Trophoblast cell (in vitro differentiated cells and primary cell): ENCODE data around the gene ZFAND3.

Experiments
- DNase-seq, 2 donors: peaks; one replicate each; pipeline ENCODE4 v3.0.0-alpha.2; 2016
- H2AFZ ChIP-seq: 2 replicates; pipeline ENCODE4 v1.6.1; 2013; ENCODE audit warnings: low read length, moderate library complexity, mild to moderate bottlenecking; ENCODE audit not compliant: insufficient read depth, poor library complexity
- H2AK5ac ChIP-seq: 2 replicates; pipeline ENCODE4 v1.6.1; 2013; ENCODE audit warnings: mild to moderate bottlenecking, low read length
- H2BK120ac ChIP-seq: 2 replicates; pipeline ENCODE4 v1.6.1; 2013; ENCODE audit warnings: low read length, mild to moderate bottlenecking, moderate library complexity; ENCODE audit not compliant: insufficient read depth, poor library complexity
- H2BK12ac ChIP-seq: 2 replicates; pipeline ENCODE4 v1.6.1; 2013; ENCODE audit warnings: mild to moderate bottlenecking, low read length, moderate library complexity
- H2BK5ac ChIP-seq: 2 replicates; pipeline ENCODE4 v1.6.1; 2013; ENCODE audit warnings: low read length, low read depth, moderate library complexity, mild to moderate bottlenecking; ENCODE audit not compliant: poor library complexity
- H3K14ac ChIP-seq: 2 replicates; pipeline ENCODE4 v1.6.1; 2013; ENCODE audit warnings: mild to moderate bottlenecking, low read length
- H3K18ac ChIP-seq: 2 replicates; pipeline ENCODE4 v1.6.1; 2013; ENCODE audit warnings: mild to moderate bottlenecking, low read length
- H3K23ac ChIP-seq: 2 replicates; pipeline ENCODE4 v1.6.1; 2013; ENCODE audit warnings: low read length
- H3K27ac ChIP-seq: 2 replicates; pipeline ENCODE4 v1.5.1; 2013; ENCODE audit warnings: low read depth, mild to moderate bottlenecking, inconsistent platforms, low read length, moderate library complexity
- H3K27me3 ChIP-seq: 2 replicates; pipeline ENCODE4 v1.6.1; 2013; ENCODE audit warnings: inconsistent platforms, mild to moderate bottlenecking, low read length, moderate library complexity; ENCODE audit not compliant: insufficient read depth
- H3K36me3 ChIP-seq, 2 experiments: 1 replicate in 1 of 2; 2 replicates in 1 of 2; pipeline ENCODE4 v1.6.1; 2013; ENCODE audit warnings: low read length in 2 of 2, mild to moderate bottlenecking in 2 of 2, moderate library complexity in 1 of 2; ENCODE audit not compliant: insufficient read depth in 2 of 2, control insufficient read depth in 1 of 2
- H3K4ac ChIP-seq: 2 replicates; pipeline ENCODE4 v1.6.1; 2013; ENCODE audit warnings: low read depth, mild to moderate bottlenecking, low read length, moderate library complexity
- H3K4me1 ChIP-seq, 2 experiments: 1 replicate in 1 of 2; 2 replicates in 1 of 2; pipeline ENCODE4 v1.6.1; 2013; ENCODE audit warnings: low read length in 2 of 2, mild to moderate bottlenecking in 2 of 2, moderate library complexity in 1 of 2; ENCODE audit not compliant: insufficient read depth in 2 of 2, control insufficient read depth in 1 of 2
- H3K4me2 ChIP-seq: 2 replicates; pipeline ENCODE4 v1.6.1; 2013; ENCODE audit warnings: inconsistent platforms, mild to moderate bottlenecking, low read length, moderate library complexity
- H3K4me3 ChIP-seq: 2 replicates; pipeline ENCODE4 v1.5.1; 2013; ENCODE audit warnings: mild to moderate bottlenecking, low read depth, low read length, inconsistent platforms
- H3K79me1 ChIP-seq: one replicate; pipeline ENCODE4 v1.6.1; 2013; ENCODE audit warnings: low read length
- H3K79me2 ChIP-seq: 2 replicates; pipeline ENCODE4 v1.6.1; 2013; ENCODE audit warnings: low read length, mild to moderate bottlenecking; ENCODE audit not compliant: control insufficient read depth, insufficient read depth, poor library complexity
- H3K9ac ChIP-seq: 2 replicates; pipeline ENCODE4 v1.6.1; 2013; ENCODE audit warnings: mild to moderate bottlenecking, low read length
- H3K9me3 ChIP-seq: 2 replicates; pipeline ENCODE4 v1.6.1; 2013; ENCODE audit warnings: low read depth, mild to moderate bottlenecking, control low read depth, inconsistent platforms, low read length; ENCODE audit not compliant: insufficient read depth
- H4K12ac ChIP-seq: 2 replicates; pipeline ENCODE4 v1.6.1; 2013; ENCODE audit warnings: low read depth, mild to moderate bottlenecking, low read length, moderate library complexity
- H4K8ac ChIP-seq: 2 replicates; pipeline ENCODE4 v1.6.1; 2013; ENCODE audit warnings: low read depth, mild to moderate bottlenecking, low read length, moderate library complexity
- H4K91ac ChIP-seq: one replicate; pipeline ENCODE4 v1.6.1; 2013; ENCODE audit warnings: low read depth, mild to moderate bottlenecking, low read length, moderate library complexity
- WGBS: extraction: QIAGEN DNeasy Blood & Tissue Kit; methylation state at CpG from one replicate; pipeline ENCODE4 v1.1.7; 2013; ENCODE audit warnings: missing lambda C conversion rate; ENCODE audit not compliant: insufficient read length, insufficient coverage; ENCODE audit errors: extremely low coverage; 5-methylcytosine and 5-hydroxymethylcytosine counted together

Gene ZFAND3

DNA sequence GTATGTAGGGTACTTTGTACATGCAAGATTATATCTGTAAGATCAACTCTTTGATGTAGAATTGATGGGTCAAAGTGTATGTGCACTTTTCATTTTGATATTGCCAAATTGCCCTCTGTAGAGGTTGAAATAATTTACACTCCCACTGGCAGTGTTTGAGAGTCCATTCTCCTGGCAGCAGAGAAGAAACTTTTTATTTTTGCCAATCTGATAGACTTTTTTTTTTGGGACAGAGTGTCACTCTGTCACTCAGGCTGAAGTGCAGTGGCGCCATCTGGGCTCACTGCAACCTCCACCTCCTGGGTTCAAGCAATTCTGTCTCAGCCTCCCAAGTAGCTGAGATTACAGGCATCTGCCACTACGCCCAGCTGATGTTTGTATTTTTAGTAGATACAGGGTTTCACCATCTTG lies 199.2 kb downstream of the ZFAND3 start:
- H3K36me3 ChIP-seq = no peaks in the 10 kb centered on the region
- H3K4ac ChIP-seq = no peak overlapping the region
- no peak overlapping the region for H2AFZ ChIP-seq
- no peak overlapping the region for H3K9ac ChIP-seq
- no peak overlapping the region for H3K18ac ChIP-seq
- DNase-seq = no peak
- no peak overlapping the region for H2BK12ac ChIP-seq
- no peaks in the 10 kb centered on the region for H3K27me3 ChIP-seq
- no peak overlapping the region for H3K23ac ChIP-seq
- H2BK120ac ChIP-seq = no peak overlapping the region
- no peaks in the 10 kb centered on the region for H3K9me3 ChIP-seq
- WGBS = no CpG with 5 or more reads among the region's 2 CpGs
- no peak overlapping the region for H4K91ac ChIP-seq
- no peak overlapping the region for H3K14ac ChIP-seq
- H2BK5ac ChIP-seq = no peak overlapping the region
- no peak overlapping the region for H2AK5ac ChIP-seq
- no peak overlapping the region for H4K12ac ChIP-seq
- no peak overlapping the region for H3K27ac ChIP-seq
- no peak overlapping the region for H3K4me3 ChIP-seq
- no peak overlapping the region for H3K4me2 ChIP-seq
- H4K8ac ChIP-seq = no peak overlapping the region
- no peaks in the 10 kb centered on the region for H3K79me1 ChIP-seq
- H3K79me2 ChIP-seq = no peaks in the 10 kb centered on the region
- H3K4me1 ChIP-seq = no peaks in the 10 kb centered on the region

GRCh38 chr6:38020593-38020992 lies 201.1 kb downstream of the ZFAND3 start:
- Histone ChIP-seq H3K4ac (no peak overlapping the region), H2AFZ (no peak overlapping the region), H3K9ac (no peak overlapping the region), H3K4me3 (no peak overlapping the region), H3K27ac (no peak overlapping the region), H3K9me3 (no peaks in the 10 kb centered on the region), H2BK120ac (no peak overlapping the region), H3K4me2 (no peak overlapping the region), H4K8ac (no peak overlapping the region), H2BK5ac (no peak overlapping the region), H3K14ac (no peak overlapping the region), H3K18ac (no peak overlapping the region), H3K79me1 (no peaks in the 10 kb centered on the region), H4K91ac (no peak overlapping the region), H3K23ac (no peak overlapping the region), H2AK5ac (no peak overlapping the region), H3K27me3 (no peaks in the 10 kb centered on the region), H2BK12ac (no peak overlapping the region), H4K12ac (no peak overlapping the region), H3K79me2 (no peaks in the 10 kb centered on the region), H3K36me3 (no peaks in the 10 kb centered on the region), H3K4me1 (no peaks in the 10 kb centered on the region)
- no CpG with 5 or more reads among the region's 2 CpGs for WGBS
- no peak for DNase-seq

- no peak overlapping the region for H4K8ac ChIP-seq
- H3K4me1 ChIP-seq = no peaks in the 10 kb centered on the region
- H2BK12ac ChIP-seq = no peak overlapping the region
- H3K18ac ChIP-seq = no peak overlapping the region
- no peak overlapping the region for H3K4ac ChIP-seq
- H4K12ac ChIP-seq = no peak overlapping the region
- no peak overlapping the region for H2AFZ ChIP-seq
- no peak overlapping the region for H2BK5ac ChIP-seq
- H3K23ac ChIP-seq = no peak overlapping the region
- no peak overlapping the region for H3K9ac ChIP-seq
- H3K4me3 ChIP-seq = no peak overlapping the region
- H3K14ac ChIP-seq = no peak overlapping the region
- no CpG with 5 or more reads among the region's 2 CpGs for WGBS
- H3K27me3 ChIP-seq = no peaks in the 10 kb centered on the region
- no peak overlapping the region for H4K91ac ChIP-seq
- no peaks in the 10 kb centered on the region for H3K36me3 ChIP-seq
- DNase-seq = no peak
- H2BK120ac ChIP-seq = no peak overlapping the region
- no peaks in the 10 kb centered on the region for H3K9me3 ChIP-seq
- no peak overlapping the region for H3K4me2 ChIP-seq
- H2AK5ac ChIP-seq = no peak overlapping the region
- no peaks in the 10 kb centered on the region for H3K79me1 ChIP-seq
- no peak overlapping the region for H3K27ac ChIP-seq
- H3K79me2 ChIP-seq = no peaks in the 10 kb centered on the region
Measured at GRCh38 chr6:38021029-38021428, 201.5 kb downstream of the ZFAND3 start.

GRCh38 chr6:38021571-38021970 lies 202.0 kb downstream of the ZFAND3 start:
- Histone ChIP-seq H3K4me2 (no peak overlapping the region), H2BK12ac (no peak overlapping the region), H4K91ac (no peak overlapping the region), H3K18ac (no peak overlapping the region), H3K79me1 (no peaks in the 10 kb centered on the region), H2AK5ac (no peak overlapping the region), H2BK5ac (no peak overlapping the region), H3K9me3 (no peaks in the 10 kb centered on the region), H3K27me3 (no peaks in the 10 kb centered on the region), H3K23ac (no peak overlapping the region), H3K14ac (no peak overlapping the region), H4K8ac (no peak overlapping the region), H4K12ac (no peak overlapping the region), H3K4me3 (no peak overlapping the region), H3K36me3 (no peaks in the 10 kb centered on the region), H3K27ac (no peak overlapping the region), H3K4ac (no peak overlapping the region), H2BK120ac (no peak overlapping the region), H3K9ac (no peak overlapping the region), H2AFZ (no peak overlapping the region), H3K4me1 (no peaks in the 10 kb centered on the region), H3K79me2 (no peaks in the 10 kb centered on the region)
- no peak for DNase-seq
- WGBS = no CpG with 5 or more reads among the region's 1 CpG
